ENCODE results near the gene MYCBP2. TPM values are rescaled to one million over a fixed set of nuclear protein-coding genes. Genes with fewer than 3 reads are reported as not detected.

Gene MYCBP2
- total and polyA plus RNA-seq, 8 donors: 70.4 to 105 (median 79.1) TPM

DNA sequence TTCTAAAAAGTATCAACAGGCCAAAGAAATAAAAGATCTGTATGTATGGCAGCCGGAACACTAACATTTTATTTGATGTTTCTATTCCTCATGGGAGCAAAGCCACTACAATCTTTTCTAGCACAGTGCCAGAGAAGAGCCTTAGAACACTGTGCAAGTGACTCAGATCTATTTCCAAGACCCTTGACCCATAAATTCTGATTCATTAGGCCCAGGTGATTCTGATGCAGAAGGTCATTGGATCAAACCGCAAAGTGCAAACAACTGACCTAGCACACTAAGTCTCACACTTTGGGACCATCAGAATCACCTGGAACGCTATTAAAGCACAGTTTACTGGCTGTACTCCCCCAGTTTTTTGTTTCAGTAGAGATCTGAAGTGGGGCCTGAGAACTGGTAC, 87.6 kb downstream of the MYCBP2 start:
- Histone ChIP-seq H3K4me3 (no peak overlapping the region), H3K27me3 (no peaks in the 10 kb centered on the region), H3K36me3 (peaks cover 0 to 46% of the 10 kb centered on the region in 2 donors), H3K27ac (no peak overlapping the region), H3K4me1 (no peaks in the 10 kb centered on the region), H3K9me3 (no peaks in the 10 kb centered on the region)
- ATAC-seq: no peak
- no peak for DNase-seq
- TF ChIP-seq, protein P1, sequence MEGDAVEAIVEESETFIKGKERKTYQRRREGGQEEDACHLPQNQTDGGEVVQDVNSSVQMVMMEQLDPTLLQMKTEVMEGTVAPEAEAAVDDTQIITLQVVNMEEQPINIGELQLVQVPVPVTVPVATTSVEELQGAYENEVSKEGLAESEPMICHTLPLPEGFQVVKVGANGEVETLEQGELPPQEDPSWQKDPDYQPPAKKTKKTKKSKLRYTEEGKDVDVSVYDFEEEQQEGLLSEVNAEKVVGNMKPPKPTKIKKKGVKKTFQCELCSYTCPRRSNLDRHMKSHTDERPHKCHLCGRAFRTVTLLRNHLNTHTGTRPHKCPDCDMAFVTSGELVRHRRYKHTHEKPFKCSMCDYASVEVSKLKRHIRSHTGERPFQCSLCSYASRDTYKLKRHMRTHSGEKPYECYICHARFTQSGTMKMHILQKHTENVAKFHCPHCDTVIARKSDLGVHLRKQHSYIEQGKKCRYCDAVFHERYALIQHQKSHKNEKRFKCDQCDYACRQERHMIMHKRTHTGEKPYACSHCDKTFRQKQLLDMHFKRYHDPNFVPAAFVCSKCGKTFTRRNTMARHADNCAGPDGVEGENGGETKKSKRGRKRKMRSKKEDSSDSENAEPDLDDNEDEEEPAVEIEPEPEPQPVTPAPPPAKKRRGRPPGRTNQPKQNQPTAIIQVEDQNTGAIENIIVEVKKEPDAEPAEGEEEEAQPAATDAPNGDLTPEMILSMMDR (IDR thresholded peaks at IDR 0.05): no peak
- intact Hi-C loops (cut with DNase I): no loop called here

DNA sequence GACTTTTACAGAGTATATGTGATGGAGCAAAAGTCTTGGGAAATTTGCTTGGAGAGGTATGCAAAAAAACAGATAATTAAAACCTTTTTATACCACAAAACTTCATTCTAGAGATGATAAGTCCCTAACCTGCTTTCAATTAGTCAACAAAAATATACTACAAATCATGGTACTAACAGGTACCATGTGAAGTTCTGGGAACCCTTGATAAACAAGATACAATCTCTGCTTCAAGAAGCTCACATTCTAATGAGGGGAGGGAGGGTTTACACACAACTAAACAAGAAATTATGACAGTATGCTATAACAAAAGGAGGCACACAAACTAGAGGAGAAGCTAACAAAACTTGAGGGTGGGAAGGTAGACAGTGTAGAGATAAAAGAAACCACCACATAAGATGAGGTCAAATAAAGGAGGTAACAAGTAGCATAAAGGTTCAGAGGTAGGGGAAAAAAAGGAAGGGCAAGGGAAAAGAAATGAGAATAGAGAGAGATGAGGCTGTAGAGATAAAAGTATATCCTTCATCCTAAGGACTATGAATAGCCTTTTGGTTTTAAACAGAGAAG, 91.4 kb downstream of the MYCBP2 start:
- Histone ChIP-seq H3K27ac (no peak overlapping the region), H3K4me1 (no peaks in the 10 kb centered on the region), H3K36me3 (peaks cover 0 to 27% of the 10 kb centered on the region in 2 donors), H3K4me3 (no peak overlapping the region), H3K27me3 (no peaks in the 10 kb centered on the region), H3K9me3 (no peaks in the 10 kb centered on the region)
- no peak for DNase-seq
- intact Hi-C loops (cut with DNase I): no loop called here
- ATAC-seq: no peak
- TF ChIP-seq, protein P1 (IDR thresholded peaks at IDR 0.05): no peak

DNA sequence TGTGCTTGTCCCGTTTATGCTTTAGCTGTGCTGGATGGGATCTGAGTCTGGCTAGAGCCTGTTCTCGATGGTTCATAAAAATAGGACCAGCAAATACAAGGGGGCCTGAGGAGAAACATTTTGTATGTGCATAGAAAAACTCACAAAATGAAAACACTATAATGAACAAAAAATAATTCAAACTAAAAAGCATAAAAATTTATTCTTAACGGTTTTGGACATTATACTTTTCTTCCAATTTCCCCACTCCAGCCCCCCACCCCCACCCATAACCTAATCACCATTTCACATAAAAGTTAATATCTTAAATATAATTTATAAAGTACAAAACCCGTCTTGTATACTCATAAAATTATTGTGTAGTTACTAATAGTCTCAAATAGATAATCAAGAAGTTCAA, 93.7 kb downstream of the MYCBP2 start:
- Histone ChIP-seq H3K36me3 (peaks cover 0 to 12% of the 10 kb centered on the region in 2 donors), H3K27ac (no peak overlapping the region), H3K4me1 (no peaks in the 10 kb centered on the region), H3K27me3 (no peaks in the 10 kb centered on the region), H3K9me3 (no peaks in the 10 kb centered on the region), H3K4me3 (no peak overlapping the region)
- TF ChIP-seq, protein P1 (IDR thresholded peaks at IDR 0.05): no peak
- intact Hi-C loops (cut with DNase I): no loop called here
- DNase-seq (no peak), ATAC-seq (no peak)

DNA sequence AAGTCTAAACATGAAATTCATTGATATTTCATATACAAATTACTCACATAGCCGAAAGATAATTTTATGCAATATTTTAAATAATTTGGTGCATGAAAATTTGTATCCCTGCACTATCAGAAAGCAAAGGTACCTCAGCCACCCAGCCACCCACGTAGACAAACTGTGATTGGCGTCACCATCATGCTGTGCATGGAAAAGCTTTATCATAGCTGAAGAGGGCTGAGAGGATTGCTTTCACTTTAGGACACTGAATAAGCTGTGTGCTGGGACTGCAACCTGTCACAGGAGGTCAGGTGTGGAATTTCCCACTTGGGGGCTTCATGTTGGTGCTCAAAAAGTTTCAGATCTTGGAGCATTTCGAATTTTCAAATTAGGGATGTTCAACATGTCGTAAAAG, 96.3 kb downstream of the MYCBP2 start:
- intact Hi-C loops (cut with DNase I): no loop called here
- Histone ChIP-seq H3K27ac (no peak overlapping the region), H3K9me3 (no peaks in the 10 kb centered on the region), H3K27me3 (no peaks in the 10 kb centered on the region), H3K36me3 (peaks cover 0 to 12% of the 10 kb centered on the region in 2 donors), H3K4me1 (no peaks in the 10 kb centered on the region), H3K4me3 (no peak overlapping the region)
- ATAC-seq (no peak), DNase-seq (no peak)
- TF ChIP-seq, protein P1 (IDR thresholded peaks at IDR 0.05): no peak

DNA sequence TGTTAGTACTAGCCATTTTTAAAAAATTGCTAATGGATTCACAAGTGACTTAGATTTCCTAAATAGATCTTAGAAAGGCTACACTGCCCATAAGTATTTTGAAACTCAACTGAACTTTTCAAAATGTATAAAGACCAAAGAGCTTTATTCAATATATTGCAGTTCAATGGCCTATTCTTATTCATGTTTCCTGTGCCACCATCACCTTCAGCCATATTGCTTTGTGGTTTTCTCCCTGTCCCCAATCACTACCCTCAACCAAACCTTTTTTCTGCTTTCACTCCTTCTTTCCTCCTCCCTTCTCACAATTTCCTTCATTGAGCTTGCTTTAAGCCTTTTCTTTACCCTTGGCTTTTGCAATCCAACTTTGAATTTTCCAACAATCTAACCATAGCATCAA, 100.9 kb downstream of the MYCBP2 start:
- Histone ChIP-seq H3K4me1 (no peaks in the 10 kb centered on the region), H3K4me3 (no peak overlapping the region), H3K9me3 (no peaks in the 10 kb centered on the region), H3K27ac (no peak overlapping the region), H3K27me3 (no peaks in the 10 kb centered on the region), H3K36me3 (peaks cover 0 to 40% of the 10 kb centered on the region in 2 donors)
- DNase-seq (no peak), ATAC-seq (no peak)
- TF ChIP-seq, protein P1 (IDR thresholded peaks at IDR 0.05): no peak
- intact Hi-C loops (cut with DNase I): no loop called here
